ENCODE data around the gene BAX. TPM values are rescaled to one million over a fixed set of nuclear protein-coding genes. Genes with fewer than 3 reads are reported as not detected.

BAX gene
- total and polyA plus RNA-seq, 4 donors = 10.5 to 27.0 (median 14.8) TPM

- H3K4me1 ChIP-seq (ENCODE audit: control insufficient read depth in 4 of 4, insufficient read depth in 4 of 4, low read length in 3 of 4) = peaks cover 2 to 20% (median 13%) of the 10 kb centered on the region in 4 donors
- no peak for DNase-seq (ENCODE audit: low spot score)
- TF ChIP-seq YY1 (IDR thresholded peaks at IDR 0.05) (no peak), ATF3 (IDR thresholded peaks at IDR 0.05) (no peak), RXRA (IDR thresholded peaks at IDR 0.05) (peak; percentile 74 to 87), TAF1 (conservative IDR thresholded peaks at IDR 0.05) (no peak), ZBTB33 (IDR thresholded peaks at IDR 0.05) (no peak), HNF4G (IDR thresholded peaks at IDR 0.05) (no peak), HNF4A (conservative IDR thresholded peaks at IDR 0.05) (peak; percentile 26 to 48), NR2F2 (IDR thresholded peaks at IDR 0.05) (peak; percentile 87)
- peaks cover 0 to 2% (median 0%) of the 10 kb centered on the region in 4 donors for H3K36me3 ChIP-seq (ENCODE audit: control insufficient read depth in 4 of 4, insufficient read depth in 3 of 4, low read depth in 1 of 4, low read length in 3 of 4)
- H3K4me3 ChIP-seq (ENCODE audit: low read depth in 1 of 3, low read length in 3 of 3) = no peak overlapping the region
- H3K9ac ChIP-seq (ENCODE audit: low read depth in 1 of 2, low read length in 2 of 2) = no peak overlapping the region
- WGBS = 80% methylated on average over 19 of the region's 19 CpGs
- no peaks in the 10 kb centered on the region for H3K27me3 ChIP-seq (ENCODE audit: control insufficient read depth in 4 of 4, insufficient read depth in 4 of 4, low read length in 3 of 4)
- H3K27ac ChIP-seq (ENCODE audit: low read depth in 1 of 2, low read length in 2 of 2) = peak overlapping the region; percentile 90 to 96
- no peaks in the 10 kb centered on the region for H3K9me3 ChIP-seq (ENCODE audit: control insufficient read depth in 4 of 4, low read length in 3 of 4)
Measured at GRCh38 chr19:48961051-48961649, 6.5 kb downstream of the BAX start.

- Histone ChIP-seq H3K36me3 (ENCODE audit: control insufficient read depth in 4 of 4, insufficient read depth in 3 of 4, low read depth in 1 of 4, low read length in 3 of 4) (peaks cover 0 to 5% (median under 1%) of the 10 kb centered on the region in 4 donors), H3K9me3 (ENCODE audit: control insufficient read depth in 4 of 4, low read length in 3 of 4) (no peaks in the 10 kb centered on the region), H3K27me3 (ENCODE audit: control insufficient read depth in 4 of 4, insufficient read depth in 4 of 4, low read length in 3 of 4) (no peaks in the 10 kb centered on the region), H3K4me1 (ENCODE audit: control insufficient read depth in 4 of 4, insufficient read depth in 4 of 4, low read length in 3 of 4) (peaks cover 5 to 25% (median 15%) of the 10 kb centered on the region in 4 donors), H3K4me3 (ENCODE audit: low read depth in 1 of 3, low read length in 3 of 3) (no peak overlapping the region), H3K27ac (ENCODE audit: low read depth in 1 of 2, low read length in 2 of 2) (peak overlapping the region; percentile 90 to 96), H3K9ac (ENCODE audit: low read depth in 1 of 2, low read length in 2 of 2) (no peak overlapping the region)
- WGBS = 93% methylated on average over 12 of the region's 12 CpGs
- TF ChIP-seq HNF4A (conservative IDR thresholded peaks at IDR 0.05) = no peak
- no peak for TF ChIP-seq GABPA (IDR thresholded peaks at IDR 0.05 in 1 of 2, conservative IDR thresholded peaks at IDR 0.05 in 1 of 2)
- no peak for TF ChIP-seq MAX (IDR thresholded peaks at IDR 0.05)
- no peak for TF ChIP-seq CTCF (IDR thresholded peaks at IDR 0.05; ENCODE audit: low read depth, low read length, missing input control)
- no peak for TF ChIP-seq NR2F2 (IDR thresholded peaks at IDR 0.05)
- TF ChIP-seq JUND (IDR thresholded peaks at IDR 0.05) = no peak
- no peak for TF ChIP-seq HNF4G (IDR thresholded peaks at IDR 0.05)
- TF ChIP-seq FOXA1 (IDR thresholded peaks at IDR 0.05) = no peak
- TF ChIP-seq EGR1 (IDR thresholded peaks at IDR 0.05; ENCODE audit: low read depth in 2 of 2) = no peak
- TF ChIP-seq REST (IDR thresholded peaks at IDR 0.05) = no peak
- no peak for DNase-seq (ENCODE audit: low spot score)
Measured at GRCh38 chr19:48961673-48962028, 7.0 kb downstream of the BAX start.

Data from liver (tissue), 9 donors.